A172 (cell line): Measurements from ENCODE around the gene FEZF1. TPM values are rescaled to one million over a fixed set of nuclear protein-coding genes. Genes with fewer than 3 reads are reported as not detected.

ENCODE experiments used
- DNase-seq: peaks from one replicate; pipeline ENCODE4 v3.0.0-alpha.2; 2015; ENCODE audit warnings: low spot score
- total RNA-seq: library from RNA; depleted of rRNA; stranded (reverse); fragments of >200 nt; shearing (Covaris generic); gene quantifications from 2 replicates; pipeline ENCODE4 v1.2.3, GENCODE V29; 2014; rRNA removed

FEZF1 gene
- not detected in 2 replicates for total RNA-seq

- DNase-seq, result no peak
These were observed at the start of gene FEZF1 for GRCh38 chr7:122304319-122304975. TSS of gene FEZF1 (minus strand) at chr7:122304750. CDS start at chr7:122304437, 313 bp downstream.

GRCh38 chr7:122352454-122352853 lies 47.9 kb upstream of the FEZF1 start:
- DNase-seq, result no peak

GRCh38 chr7:122350701-122351100 lies 46.2 kb upstream of the FEZF1 start:
- no peak for DNase-seq

GRCh38 chr7:122344303-122344620 lies 39.7 kb upstream of the FEZF1 start:
- DNase-seq, result no peak

- DNase-seq, result no peak
These were observed 39.2 kb upstream of the FEZF1 start for GRCh38 chr7:122343601-122344302.

GRCh38 chr7:122340427-122340826 lies 35.9 kb upstream of the FEZF1 start:
- DNase-seq, result no peak

GRCh38 chr7:122339145-122339904 lies 34.8 kb upstream of the FEZF1 start:
- DNase-seq, result no peak

- no peak for DNase-seq
These were observed 32.5 kb upstream of the FEZF1 start for GRCh38 chr7:122337011-122337410.

GRCh38 chr7:122329145-122329802 lies 24.7 kb upstream of the FEZF1 start:
- no peak for DNase-seq

GRCh38 chr7:122327969-122328368 lies 23.4 kb upstream of the FEZF1 start:
- DNase-seq, result no peak

GRCh38 chr7:122316467-122317388 lies 12.2 kb upstream of the FEZF1 start:
- no peak for DNase-seq

- DNase-seq, result no peak
These were observed 11.2 kb upstream of the FEZF1 start for GRCh38 chr7:122315507-122316466.

- DNase-seq, result no peak
These were observed 9.7 kb upstream of the FEZF1 start for GRCh38 chr7:122314284-122314683.

- no peak for DNase-seq
These were observed 8.2 kb upstream of the FEZF1 start for GRCh38 chr7:122312789-122313188.

GRCh38 chr7:122311734-122312450 lies 7.3 kb upstream of the FEZF1 start:
- no peak for DNase-seq

GRCh38 chr7:122311050-122311700 lies 6.6 kb upstream of the FEZF1 start:
- DNase-seq, result no peak

- no peak for DNase-seq
These were observed 5.8 kb upstream of the FEZF1 start for GRCh38 chr7:122310119-122311021.

GRCh38 chr7:122309421-122309820 lies 4.9 kb upstream of the FEZF1 start:
- DNase-seq, result no peak
